HepG2 (cell line): Measurements from ENCODE around the gene PSMD8. TPM values are rescaled to one million over a fixed set of nuclear protein-coding genes. Genes with fewer than 3 reads are reported as not detected.
A peak's percentile ranks its signal among the peaks of the same experiment; 100 is the strongest.

Experiments used
- AHDC1 ChIP-seq: sonication (generic); formaldehyde crosslinking; IDR thresholded peaks from 2 replicates; pipeline ENCODE4 v1.5.1; 2020; ENCODE audit warnings: mild to moderate bottlenecking, missing genetic modification reagents, borderline replicate concordance
- ARNTL ChIP-seq: sonication (generic); formaldehyde crosslinking; IDR thresholded peaks from 2 replicates; pipeline ENCODE4 v1.4.0; 2020; ENCODE audit warnings: mild to moderate bottlenecking, missing genetic modification reagents
- ATF7-NPFF ChIP-seq: sonication (generic); formaldehyde crosslinking; IDR thresholded peaks from 2 replicates; pipeline ENCODE4 v1.8.1; 2023; ENCODE audit warnings: mild to moderate bottlenecking, low read depth, missing genetic modification reagents, moderate library complexity
- CHCHD3 ChIP-seq: sonication (generic); formaldehyde crosslinking; IDR thresholded peaks from 2 replicates; pipeline ENCODE4 v1.8.0; 2022; ENCODE audit warnings: mild to moderate bottlenecking, missing genetic modification reagents, moderate library complexity
- HDAC1 ChIP-seq: sonication (generic); formaldehyde crosslinking; IDR thresholded peaks from 2 replicates; pipeline ENCODE4 v1.5.1; 2020; ENCODE audit warnings: mild to moderate bottlenecking, missing genetic modification reagents
- ZBTB43 ChIP-seq: sonication (generic); formaldehyde crosslinking; conservative IDR thresholded peaks from 2 replicates; pipeline ENCODE4 v1.4.0; 2020; ENCODE audit warnings: missing genetic modification reagents
- ZFP36L2 ChIP-seq: sonication (generic); formaldehyde crosslinking; IDR thresholded peaks from 2 replicates; pipeline ENCODE4 v1.4.0; 2020; ENCODE audit warnings: missing genetic modification reagents
- ZNF225 ChIP-seq: sonication (generic); formaldehyde crosslinking; IDR thresholded peaks from 2 replicates; pipeline ENCODE4 v1.4.0; 2020; ENCODE audit warnings: mild to moderate bottlenecking, missing genetic modification reagents
- ZNF263 ChIP-seq: sonication (generic); formaldehyde crosslinking; IDR thresholded peaks from 2 replicates; pipeline ENCODE4 v1.4.0; 2020; ENCODE audit warnings: missing genetic modification reagents
- ZNF616 ChIP-seq: sonication (generic); formaldehyde crosslinking; IDR thresholded peaks from 2 replicates; pipeline ENCODE4 v1.5.0; 2020; ENCODE audit warnings: low read depth, mild to moderate bottlenecking, missing genetic modification reagents
- ZNF772 ChIP-seq: sonication (generic); formaldehyde crosslinking; IDR thresholded peaks from 2 replicates; pipeline ENCODE4 v1.5.0; 2020; ENCODE audit warnings: mild to moderate bottlenecking, missing genetic modification reagents
- polyA plus RNA-seq, 8 experiments: library from polyadenylated mRNA; depleted of rRNA in 3 of 8; stranded (reverse) in 7 of 8; unstranded in 1 of 8; fragments of >200 nt; fragmentation: Illumina TruSeq in 4 of 8; extraction: Trizol in 4 of 8; gene quantifications; 2 replicates each; pipeline versions ENCODE4 v1.2.1 to v1.2.3, GENCODE V29; 2011 to 2016; ENCODE audit warnings: low read depth in 4 of 8, missing spikeins in 1 of 8, mixed read lengths in 1 of 8; ENCODE audit not compliant: insufficient read depth in 1 of 8
- total RNA-seq, 5 experiments: library from RNA; depleted of rRNA; stranded (reverse); fragments of >200 nt; fragmentation: Illumina TruSeq; extraction: Trizol; gene quantifications; 2 replicates each; pipeline ENCODE4 v1.2.3, GENCODE V29; 2016; ENCODE audit warnings: low read depth in 1 of 5
- TF ChIP-seq, protein P1 (sequence below): sonication (generic); formaldehyde crosslinking; IDR thresholded peaks from 2 replicates; pipeline ENCODE4 v1.5.0; 2020; ENCODE audit warnings: mild to moderate bottlenecking, missing genetic modification reagents, moderate library complexity
- TF ChIP-seq, protein P2 (sequence below): sonication (generic); formaldehyde crosslinking; IDR thresholded peaks from 2 replicates; pipeline ENCODE4 v1.4.0; 2020; ENCODE audit warnings: missing genetic modification reagents, borderline replicate concordance
- TF ChIP-seq, protein P3 (sequence below): sonication (generic); formaldehyde crosslinking; IDR thresholded peaks from 2 replicates; pipeline ENCODE4 v1.4.0; 2020; ENCODE audit warnings: mild to moderate bottlenecking, missing genetic modification reagents

The PSMD8 gene
- total and polyA plus RNA-seq, 2 of the 13 experiments (the other 11 are each of a cell fraction or from before 2014, with no cell fraction given): 162 to 296 TPM

DNA sequence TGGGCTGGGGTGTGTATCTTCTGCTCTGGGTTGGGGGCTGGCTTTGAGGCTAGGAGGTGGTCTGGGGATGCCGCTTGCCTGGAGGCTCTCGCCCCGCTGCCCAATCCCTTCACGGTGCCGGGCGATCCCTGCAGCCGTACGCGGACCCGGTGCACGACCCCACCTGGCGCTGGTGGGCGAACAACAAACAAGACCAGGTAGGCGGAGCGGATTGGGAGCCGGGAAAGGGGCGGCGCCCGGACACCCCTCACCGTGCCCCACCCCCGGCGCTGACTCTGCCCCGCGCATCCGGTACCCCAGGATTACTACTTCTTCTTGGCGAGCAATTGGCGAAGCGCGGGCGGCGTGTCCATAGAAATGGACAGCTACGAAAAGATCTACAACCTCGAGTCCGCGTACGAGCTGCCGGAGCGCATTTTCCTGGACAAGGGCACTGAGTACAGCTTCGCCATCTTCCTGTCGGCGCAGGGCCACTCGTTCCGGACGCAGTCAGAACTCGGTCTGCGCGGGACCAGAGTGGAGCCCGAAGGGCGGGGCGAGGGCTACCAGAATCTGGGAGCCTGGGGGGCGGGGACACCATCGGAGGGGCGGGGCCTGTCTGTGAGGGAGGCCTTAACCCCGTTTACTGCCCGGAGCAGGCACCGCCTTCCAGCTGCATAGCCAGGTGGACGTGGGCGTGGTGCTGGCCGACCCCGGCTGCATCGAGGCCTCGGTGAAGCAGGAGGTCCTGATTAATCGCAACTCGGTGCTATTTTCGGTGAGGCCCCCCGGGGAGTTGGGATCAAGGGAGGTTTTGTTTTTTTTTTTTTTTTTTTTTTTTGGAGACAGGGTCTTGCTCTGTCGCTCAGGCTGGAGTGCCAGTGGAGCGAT, 12.1 kb upstream of the PSMD8 start (continued):
- TF ChIP-seq, protein P1, sequence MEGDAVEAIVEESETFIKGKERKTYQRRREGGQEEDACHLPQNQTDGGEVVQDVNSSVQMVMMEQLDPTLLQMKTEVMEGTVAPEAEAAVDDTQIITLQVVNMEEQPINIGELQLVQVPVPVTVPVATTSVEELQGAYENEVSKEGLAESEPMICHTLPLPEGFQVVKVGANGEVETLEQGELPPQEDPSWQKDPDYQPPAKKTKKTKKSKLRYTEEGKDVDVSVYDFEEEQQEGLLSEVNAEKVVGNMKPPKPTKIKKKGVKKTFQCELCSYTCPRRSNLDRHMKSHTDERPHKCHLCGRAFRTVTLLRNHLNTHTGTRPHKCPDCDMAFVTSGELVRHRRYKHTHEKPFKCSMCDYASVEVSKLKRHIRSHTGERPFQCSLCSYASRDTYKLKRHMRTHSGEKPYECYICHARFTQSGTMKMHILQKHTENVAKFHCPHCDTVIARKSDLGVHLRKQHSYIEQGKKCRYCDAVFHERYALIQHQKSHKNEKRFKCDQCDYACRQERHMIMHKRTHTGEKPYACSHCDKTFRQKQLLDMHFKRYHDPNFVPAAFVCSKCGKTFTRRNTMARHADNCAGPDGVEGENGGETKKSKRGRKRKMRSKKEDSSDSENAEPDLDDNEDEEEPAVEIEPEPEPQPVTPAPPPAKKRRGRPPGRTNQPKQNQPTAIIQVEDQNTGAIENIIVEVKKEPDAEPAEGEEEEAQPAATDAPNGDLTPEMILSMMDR (CRISPR knock-in tag): no peak
- TF ChIP-seq, protein P2, sequence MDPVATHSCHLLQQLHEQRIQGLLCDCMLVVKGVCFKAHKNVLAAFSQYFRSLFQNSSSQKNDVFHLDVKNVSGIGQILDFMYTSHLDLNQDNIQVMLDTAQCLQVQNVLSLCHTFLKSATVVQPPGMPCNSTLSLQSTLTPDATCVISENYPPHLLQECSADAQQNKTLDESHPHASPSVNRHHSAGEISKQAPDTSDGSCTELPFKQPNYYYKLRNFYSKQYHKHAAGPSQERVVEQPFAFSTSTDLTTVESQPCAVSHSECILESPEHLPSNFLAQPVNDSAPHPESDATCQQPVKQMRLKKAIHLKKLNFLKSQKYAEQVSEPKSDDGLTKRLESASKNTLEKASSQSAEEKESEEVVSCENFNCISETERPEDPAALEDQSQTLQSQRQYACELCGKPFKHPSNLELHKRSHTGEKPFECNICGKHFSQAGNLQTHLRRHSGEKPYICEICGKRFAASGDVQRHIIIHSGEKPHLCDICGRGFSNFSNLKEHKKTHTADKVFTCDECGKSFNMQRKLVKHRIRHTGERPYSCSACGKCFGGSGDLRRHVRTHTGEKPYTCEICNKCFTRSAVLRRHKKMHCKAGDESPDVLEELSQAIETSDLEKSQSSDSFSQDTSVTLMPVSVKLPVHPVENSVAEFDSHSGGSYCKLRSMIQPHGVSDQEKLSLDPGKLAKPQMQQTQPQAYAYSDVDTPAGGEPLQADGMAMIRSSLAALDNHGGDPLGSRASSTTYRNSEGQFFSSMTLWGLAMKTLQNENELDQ: no peak
- TF ChIP-seq ZNF263 (no peak), ATF7-NPFF (CRISPR knock-in tag) (no peak), AHDC1 (CRISPR knock-in tag) (no peak), ZNF772 (0 out of 2 replicates have a peak, but pooled peaks have one; percentile 28), HDAC1 (CRISPR knock-in tag) (0 out of 2 replicates have a peak, but pooled peaks have one; percentile 33), CHCHD3 (CRISPR knock-in tag) (no peak), ZNF225 (CRISPR knock-in tag) (peak; percentile 46; the same call in 1 of the 2 replicates), ZFP36L2 (CRISPR knock-in tag) (no peak), ZNF616 (no peak), ARNTL (CRISPR knock-in tag) (no peak), ZBTB43 (CRISPR knock-in tag) (no peak)
- TF ChIP-seq, protein P3, sequence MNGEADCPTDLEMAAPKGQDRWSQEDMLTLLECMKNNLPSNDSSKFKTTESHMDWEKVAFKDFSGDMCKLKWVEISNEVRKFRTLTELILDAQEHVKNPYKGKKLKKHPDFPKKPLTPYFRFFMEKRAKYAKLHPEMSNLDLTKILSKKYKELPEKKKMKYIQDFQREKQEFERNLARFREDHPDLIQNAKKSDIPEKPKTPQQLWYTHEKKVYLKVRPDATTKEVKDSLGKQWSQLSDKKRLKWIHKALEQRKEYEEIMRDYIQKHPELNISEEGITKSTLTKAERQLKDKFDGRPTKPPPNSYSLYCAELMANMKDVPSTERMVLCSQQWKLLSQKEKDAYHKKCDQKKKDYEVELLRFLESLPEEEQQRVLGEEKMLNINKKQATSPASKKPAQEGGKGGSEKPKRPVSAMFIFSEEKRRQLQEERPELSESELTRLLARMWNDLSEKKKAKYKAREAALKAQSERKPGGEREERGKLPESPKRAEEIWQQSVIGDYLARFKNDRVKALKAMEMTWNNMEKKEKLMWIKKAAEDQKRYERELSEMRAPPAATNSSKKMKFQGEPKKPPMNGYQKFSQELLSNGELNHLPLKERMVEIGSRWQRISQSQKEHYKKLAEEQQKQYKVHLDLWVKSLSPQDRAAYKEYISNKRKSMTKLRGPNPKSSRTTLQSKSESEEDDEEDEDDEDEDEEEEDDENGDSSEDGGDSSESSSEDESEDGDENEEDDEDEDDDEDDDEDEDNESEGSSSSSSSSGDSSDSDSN: no peak
